Activated CD4-positive, alpha-beta T cell treated with anti-CD3 and anti-CD28 coated beads, Interleukin-2, amount 50 U/mL, for 1 hour (primary cell): Measurements from ENCODE around the gene ZNF444.
"Not testable (repeated sequence)": the region's sequence is repeated elsewhere in the genome, so short reads cannot be mapped to it uniquely, and the experiment has no call there.

Experiments used
- DNase-seq: peaks from one replicate; pipeline ENCODE4 v3.0.0-alpha.2; 2020

The ZNF444 gene

DNA sequence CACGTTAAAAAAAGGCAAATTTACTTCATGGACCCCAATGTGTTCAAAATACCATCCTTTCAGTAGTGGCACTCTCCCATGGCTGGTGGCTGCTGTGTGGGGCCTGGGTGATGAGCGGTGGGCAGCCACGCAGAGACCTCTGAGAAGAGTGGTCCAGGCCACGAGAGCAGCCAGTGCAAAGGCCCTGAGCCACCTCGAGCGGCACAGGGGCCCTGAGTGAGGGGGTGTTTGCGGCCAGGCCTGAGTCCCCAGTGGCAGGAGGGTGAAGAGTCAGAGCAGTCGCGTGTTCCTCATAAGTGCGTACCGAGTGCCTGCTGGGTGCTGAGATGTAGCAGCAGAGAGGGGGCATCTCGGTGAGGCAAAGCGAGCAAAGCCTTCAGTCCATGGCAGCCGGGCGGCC lies 7.0 kb downstream of the ZNF444 start:
- DNase-seq = no peak

DNA sequence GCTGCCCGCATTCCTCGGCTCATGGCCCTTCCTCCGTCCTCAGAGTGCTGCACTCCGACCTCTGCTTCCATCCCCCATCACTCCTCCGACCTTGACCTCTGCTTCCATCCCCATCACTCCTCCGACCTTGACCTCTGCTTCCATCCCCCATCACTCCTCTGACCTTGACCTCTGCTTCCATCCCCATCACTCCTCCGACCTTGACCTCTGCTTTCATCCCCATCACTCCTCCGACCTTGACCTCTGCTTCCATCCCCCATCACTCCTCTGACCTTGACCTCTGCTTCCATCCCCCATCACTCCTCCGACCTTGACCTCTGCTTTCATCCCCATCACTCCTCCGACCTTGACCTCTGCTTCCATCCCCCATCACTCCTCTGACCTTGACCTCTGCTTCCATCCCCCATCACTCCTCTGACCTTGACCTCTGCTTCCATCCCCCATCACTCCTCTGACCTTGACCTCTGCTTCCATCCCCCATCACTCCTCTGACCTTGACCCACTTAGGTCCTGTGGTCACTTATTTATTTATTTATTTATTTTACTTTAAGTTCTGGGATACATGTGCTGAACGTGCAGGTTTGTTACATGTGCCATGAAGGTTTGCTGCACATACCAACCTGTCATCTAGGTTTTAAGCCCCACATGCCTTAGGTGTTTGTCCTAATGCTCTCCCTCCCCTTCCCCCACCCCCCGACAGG lies 8.0 kb downstream of the ZNF444 start:
- not testable (repeated sequence) for DNase-seq

DNA sequence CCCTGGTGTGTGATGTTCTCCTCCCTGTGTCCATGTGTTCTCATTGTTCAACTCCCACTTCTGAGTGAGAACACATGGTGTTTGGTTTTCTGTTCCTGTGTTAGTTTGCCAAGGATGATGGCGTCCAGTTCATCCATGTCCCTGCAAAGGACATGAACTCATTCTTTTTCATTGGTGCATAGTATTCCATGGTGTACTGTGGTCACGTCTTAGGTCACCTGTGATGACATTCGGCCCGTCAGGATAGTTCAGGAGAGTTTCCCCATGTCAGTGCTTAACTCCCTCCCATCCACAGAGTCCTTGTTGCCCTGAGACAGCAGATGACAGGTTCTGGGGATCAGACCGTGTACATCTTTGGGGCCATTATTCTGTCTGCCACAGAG lies 8.6 kb downstream of the ZNF444 start:
- DNase-seq = no peak

DNA sequence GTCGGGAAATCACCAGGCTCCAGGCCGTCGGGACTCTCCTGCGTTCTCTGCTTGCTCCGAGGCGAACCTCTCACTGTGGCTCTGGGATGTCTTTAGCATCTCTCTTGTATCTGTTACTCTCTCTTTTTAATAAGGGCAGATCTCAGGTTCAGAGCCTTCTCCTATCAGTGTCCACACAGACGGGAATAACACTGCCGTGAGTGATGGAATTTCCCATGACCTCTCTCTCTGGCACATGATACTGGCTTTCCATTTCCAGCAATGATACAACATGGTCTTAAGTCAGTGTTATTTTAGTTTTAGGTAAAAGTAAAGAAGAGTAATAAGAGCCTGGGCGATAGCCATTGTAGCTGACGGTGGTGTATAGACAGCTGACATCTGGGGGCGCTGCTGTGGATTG lies 9.3 kb downstream of the ZNF444 start:
- no peak for DNase-seq

DNA sequence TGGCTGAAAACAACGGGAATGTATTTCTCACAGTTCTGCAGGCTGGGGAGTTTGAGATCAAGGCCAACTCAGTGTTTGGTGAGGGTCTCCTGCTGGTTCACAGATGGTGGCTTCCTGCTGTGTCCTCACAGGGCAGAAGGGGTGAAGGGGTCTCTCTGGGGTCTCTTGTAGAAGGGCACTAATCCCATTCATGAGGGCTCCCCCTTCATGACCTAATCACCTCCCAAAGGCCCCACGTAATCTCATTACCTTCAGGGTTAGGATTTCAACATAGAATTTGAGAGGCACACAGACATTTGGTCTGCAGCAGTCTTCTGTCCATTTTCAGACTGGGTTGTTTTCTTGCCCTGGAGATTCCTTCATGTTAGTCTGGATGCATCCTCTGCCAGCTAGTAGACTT lies 11.6 kb downstream of the ZNF444 start:
- no peak for DNase-seq

DNA sequence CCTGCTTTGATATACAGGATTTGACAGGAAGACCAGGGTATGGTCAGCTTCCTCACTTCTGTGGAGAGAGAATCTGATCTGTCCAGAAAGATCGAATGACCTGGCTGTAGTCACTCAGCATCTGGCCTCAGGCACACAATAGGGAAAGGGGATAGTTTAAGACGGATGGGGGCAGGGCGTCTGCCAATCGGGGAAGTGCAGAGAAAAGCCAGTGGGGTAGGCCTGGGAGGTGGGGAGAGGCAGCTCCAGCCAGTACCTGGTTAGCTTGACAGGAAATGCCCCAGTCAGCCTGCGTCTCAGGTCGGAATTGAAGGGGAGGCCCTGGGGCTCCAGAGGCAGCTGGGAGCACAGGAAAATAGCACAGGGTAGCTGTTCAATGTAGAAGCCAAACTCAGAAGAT lies 12.4 kb downstream of the ZNF444 start:
- no peak for DNase-seq

DNA sequence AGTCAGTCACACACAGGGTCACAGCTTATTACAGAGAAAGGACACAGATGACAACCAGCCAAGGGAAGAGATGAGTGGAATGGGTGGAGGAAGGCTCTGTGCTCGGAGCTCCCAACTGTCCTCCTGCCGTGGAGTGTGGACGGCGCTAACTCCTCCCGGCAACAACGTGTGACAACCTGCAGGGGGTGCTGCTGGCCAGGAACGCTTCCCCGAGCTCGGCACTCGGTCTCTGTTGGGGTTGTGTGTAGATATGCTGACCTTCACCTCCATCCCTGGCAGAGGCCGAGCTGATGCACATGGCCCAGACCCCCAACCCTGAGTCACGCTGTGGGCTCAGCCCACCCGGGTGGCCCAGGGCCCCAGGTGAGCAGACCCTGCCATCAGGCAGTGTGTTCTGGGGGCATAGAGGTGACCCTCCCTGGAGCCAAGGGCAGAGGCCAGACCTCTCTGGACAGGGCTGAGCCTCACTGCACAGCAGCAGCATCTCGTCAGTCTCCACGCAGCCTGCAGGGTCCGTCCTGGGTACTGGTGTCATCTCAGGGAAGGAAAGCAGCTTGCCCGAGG lies 14.1 kb downstream of the ZNF444 start:
- peak; percentile 4 for DNase-seq

DNA sequence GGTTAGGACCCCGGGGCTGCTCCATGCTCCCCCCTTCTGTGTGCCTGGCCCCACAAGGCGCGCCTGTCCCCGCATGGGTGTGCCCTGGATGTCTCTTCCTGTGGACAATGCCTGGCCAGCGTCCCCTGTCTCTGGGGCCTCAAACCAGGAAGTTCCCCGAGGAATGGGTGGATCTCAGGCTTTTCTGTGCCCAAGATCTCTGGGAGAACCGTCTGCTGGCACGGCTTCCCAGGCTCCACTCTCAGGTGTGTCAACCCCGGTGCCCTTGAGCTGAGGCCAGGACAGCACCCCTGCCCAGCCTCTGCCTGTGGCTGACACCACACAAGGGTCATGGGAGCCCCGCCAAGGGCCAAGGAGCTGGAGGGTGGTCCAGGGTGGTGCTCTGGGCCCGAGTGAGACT lies 15.7 kb downstream of the ZNF444 start:
- no peak for DNase-seq

DNA sequence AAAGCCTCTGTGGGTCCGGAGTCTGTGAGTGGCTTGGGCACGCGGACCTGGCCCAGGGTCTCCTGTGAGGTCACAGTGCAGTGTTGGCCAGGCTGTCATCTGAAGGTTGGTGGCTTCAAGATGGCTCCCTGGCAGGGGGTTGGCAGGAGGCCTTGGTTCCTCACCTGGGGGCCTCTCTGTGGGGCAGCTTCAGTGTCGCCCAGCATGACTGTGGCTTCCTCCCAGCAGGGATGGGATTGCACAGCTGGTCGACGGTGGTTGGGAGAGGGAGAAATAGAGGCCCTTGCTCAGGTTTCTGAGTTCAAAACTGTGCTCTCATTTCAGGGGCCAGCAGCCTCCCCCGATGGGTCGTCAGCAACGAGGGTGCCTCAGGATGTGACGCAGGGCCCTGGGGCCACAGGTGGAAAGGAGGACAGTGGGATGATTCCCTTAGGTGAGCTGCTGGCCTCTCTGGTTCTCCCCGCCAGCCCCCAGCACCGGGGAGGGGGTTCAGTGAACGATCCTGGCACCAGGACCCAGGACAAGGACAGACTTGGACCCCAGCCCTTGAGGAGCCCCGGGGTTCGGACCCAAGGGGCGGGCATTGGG lies 17.2 kb downstream of the ZNF444 start:
- no peak for DNase-seq

DNA sequence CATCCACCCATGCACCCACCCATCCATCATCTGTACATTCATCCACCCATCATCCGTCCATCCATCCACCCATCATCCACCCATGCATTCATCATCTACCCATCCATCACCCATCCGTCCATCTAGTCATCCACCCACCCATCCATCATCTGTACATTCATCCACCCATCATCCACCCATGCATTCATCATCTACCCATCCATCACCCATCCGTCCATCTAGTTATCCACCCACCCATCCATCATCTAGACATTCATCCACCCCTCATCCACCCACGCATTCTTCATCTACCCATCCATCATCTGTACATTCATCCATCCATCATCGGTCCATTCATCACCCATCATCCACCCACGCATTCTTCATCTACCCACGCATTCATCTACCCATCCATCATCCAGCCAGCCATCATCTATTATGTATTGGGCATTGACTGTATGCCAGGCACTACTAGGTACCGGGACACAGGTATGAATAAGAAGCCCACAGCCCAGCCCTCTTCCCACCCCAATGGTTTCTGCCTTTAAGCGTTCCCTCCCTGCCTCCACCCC lies 18.0 kb downstream of the ZNF444 start:
- no peak for DNase-seq

DNA sequence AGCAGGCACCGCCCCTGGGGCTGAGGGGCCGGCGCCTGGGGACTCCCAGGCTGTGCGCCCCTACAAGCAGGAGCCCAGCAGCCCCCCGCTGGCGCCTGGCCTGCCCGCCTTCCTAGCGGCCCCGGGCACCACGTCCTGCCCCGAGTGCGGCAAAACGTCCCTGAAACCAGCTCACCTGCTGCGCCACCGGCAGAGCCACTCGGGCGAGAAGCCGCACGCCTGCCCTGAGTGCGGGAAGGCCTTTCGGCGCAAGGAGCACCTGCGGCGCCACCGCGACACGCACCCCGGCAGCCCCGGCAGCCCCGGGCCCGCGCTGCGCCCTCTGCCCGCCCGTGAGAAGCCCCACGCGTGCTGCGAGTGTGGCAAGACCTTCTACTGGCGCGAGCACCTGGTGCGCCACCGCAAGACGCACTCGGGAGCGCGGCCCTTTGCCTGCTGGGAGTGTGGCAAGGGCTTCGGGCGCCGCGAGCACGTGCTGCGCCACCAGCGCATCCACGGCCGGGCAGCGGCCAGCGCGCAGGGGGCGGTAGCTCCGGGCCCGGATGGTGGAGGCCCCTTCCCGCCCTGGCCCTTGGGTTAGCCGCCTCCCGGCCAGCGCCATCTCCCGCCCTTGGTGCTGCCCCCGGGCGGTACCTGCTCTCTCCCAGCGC lies 18.7 kb downstream of the ZNF444 start:
- no peak for DNase-seq

DNA sequence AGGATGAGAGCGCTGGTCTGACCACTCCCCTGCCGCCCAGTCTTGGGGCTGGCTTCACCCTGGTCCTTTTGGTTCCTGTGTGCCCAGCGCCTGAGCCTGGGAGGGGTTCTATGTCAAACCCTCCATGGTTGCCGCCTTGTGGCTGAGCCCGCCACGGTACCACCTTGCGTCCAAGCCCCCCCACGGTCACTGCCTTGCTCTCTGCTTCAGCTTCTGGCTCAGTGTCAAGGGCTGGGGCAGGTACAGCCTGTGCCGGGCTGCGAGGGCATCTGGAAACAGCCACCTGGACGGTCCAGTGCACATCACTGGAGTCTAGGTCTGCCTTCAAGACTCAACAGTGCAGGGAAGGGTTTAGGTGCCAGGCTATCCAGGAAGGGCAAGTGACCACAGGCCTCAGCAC lies 20.4 kb downstream of the ZNF444 start:
- DNase-seq = no peak

DNA sequence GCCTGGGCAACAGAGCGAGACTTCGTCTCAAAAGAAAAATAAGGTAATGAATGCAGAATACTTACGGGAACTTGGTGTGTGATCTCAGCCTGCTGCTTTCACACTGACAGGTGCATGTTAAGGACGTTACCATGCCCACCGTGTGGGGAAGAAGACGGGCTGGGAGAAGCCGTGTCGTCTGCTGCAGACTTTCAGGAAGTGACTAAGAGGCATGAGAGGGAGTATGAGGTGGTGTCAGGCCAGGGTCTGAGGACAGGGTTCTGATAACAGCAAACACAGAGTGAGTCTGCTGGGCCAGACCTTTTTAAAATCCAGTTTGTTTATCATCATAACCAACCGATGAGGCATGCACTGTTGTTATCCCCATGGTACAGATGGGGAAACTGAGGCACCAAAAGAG lies 21.2 kb downstream of the ZNF444 start:
- DNase-seq = no peak

DNA sequence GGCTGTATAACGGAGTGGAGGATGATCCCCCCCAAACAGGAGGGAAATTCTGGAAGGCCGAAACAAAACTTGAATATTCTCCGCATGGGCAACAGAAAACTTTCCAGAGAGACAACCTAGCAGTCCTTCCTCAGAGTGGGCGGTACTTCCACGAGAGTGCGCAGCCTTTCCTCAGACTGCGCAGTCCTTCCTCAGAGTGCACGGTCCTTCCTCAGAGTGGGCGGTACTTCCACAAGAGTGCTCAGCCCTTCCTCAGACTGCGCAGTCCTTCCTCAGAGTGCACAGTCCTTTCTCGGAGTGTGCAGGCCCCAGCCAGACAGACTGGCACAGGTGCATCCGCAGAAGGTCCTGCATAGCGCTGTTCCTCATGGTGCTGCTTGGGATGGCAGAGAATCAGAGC lies 22.0 kb downstream of the ZNF444 start:
- no peak for DNase-seq

DNA sequence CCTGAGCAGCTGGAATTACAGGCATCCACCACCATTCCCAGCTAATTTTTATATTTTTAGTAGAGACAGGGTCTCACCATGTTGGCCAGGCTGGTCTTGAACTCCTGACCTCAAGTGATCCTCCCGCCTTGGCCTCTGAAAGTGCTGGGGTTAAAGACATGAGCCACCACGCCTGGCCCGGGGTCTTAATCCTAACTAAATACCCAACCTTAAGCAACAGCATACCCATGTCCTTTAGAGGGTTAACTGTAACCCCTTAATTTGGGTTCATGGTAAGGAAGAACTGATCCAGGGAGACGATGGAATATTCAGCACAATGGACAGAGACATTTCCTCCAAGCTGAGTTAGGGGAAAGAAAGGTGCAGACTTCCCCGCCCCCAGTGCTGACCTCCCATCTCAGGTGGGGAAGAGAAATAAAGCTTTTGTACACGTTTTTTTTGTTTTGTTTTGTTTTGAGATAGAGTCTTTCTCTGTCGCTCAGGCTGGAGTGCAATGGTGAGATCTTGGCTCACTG lies 26.0 kb downstream of the ZNF444 start:
- no peak for DNase-seq

DNA sequence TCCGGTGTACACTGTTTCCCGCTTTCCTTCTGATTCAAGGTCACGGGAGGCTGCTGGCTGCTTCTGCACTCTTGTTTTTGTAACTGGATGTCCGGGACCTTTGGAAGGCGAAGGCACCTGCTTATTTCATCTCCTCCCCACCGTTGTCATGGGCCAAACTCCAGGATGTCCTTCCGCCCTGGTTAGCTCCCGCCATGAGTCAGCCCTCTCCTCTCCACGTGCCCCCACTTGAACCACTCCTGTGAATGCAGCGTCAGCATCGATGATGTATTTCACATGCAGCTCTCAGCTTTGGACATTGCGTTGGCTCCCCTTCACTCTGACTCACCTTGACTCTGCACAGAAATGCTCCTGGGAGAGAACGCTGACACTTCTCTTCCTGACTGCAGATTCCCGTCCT lies 29.2 kb downstream of the ZNF444 start:
- DNase-seq = no peak

DNA sequence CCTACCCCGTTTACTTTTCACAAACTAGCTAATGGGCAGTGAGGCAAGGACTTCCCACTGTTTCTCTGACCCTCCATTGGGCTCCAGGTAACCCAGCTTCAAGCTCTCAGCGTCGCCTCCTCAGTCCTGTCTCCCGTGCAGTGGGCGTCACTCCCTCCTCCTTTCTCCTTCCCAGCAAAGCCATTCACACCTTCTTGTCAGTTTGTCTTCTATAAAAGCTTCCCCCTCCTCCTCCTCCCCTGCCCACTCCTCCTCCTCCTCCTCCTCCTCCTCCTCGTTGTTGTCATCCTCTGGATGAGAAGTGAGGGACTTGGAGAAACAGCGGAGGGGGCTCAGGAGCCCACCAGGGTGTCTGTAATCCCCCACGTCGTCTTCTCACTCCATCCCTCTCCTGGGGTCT lies 33.0 kb downstream of the ZNF444 start:
- no peak for DNase-seq

DNA sequence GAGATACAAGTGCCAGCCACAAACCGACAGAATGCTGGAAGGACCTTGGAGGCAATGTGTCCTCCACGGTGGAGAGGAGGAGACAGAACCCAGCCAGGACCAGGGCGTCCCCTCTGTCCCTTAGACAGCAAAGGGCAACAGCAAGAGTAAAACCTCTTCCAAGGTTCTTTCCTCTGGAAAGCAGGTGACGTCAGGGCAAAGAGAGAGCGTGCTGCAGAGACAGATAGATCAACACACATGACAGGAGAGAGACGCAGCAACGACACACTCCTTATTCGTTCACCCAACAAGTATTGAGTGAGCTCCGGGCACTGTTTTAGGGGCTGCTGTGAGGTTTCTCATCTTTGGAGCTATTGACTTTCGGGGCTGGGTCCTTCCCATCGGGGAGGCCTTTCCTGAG lies 33.5 kb downstream of the ZNF444 start:
- DNase-seq = no peak

DNA sequence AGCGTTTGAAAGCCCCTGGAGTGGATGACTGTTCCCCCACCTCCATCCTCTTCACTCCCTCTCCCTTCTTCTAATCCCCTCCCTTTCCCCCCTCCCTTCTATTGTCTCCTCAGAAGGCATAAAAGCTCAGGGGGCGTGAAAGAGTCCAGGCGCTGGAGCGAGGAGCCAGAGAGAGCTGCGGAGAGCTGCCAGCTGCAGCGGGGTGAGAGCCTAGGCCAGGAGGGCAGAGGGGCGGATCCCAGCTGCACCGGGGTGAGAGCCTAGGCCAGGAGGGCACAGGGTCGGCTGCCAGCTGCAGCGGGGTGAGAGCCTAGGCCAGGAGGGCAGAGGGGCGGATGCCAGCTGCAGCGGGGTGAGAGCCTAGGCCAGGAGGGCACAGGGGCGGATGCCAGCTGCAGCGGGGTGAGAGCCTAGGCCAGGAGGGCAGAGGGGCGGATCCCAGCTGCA lies 34.8 kb downstream of the ZNF444 start, which contains the start of gene GALP:
Gene GALP, plus strand, starts transcription at position 148 of the 447 bp plus-strand sequence. CDS start 1,101 bp downstream, outside the sequence.
- DNase-seq = not testable (repeated sequence)

DNA sequence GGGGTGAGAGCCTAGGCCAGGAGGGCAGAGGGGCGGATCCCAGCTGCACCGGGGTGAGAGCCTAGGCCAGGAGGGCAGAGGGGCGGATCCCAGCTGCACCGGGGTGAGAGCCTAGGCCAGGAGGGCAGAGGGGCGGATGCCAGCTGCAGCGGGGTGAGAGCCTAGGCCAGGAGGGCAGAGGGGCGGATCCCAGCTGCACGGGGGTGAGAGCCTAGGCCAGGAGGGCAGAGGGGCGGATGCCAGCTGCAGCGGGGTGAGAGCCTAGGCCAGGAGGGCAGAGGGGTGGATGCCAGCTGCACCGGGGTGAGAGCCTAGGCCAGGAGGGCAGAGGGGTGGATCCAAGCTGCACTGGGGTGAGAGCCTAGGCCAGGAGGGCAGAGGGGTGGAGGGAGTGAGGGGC lies 35.2 kb downstream of the ZNF444 start:
- DNase-seq = not testable (repeated sequence)

DNA sequence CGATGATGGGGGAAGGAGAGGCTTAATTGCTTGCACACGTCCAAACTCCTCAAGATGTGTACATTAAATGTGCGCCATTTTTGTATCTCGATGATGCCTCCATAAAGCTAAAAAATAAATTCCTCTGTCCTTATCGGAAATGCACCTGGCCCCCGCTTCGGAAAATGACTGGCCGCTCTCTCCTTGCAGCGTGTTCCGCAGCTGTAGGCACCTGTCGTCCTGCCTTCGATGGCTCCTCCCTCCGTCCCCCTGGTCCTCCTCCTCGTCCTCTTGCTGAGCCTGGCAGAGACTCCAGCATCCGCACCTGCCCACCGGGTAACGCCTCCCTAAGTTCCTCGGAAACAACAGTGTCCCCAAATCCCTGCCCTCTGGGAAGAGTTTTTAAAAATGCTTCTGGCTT lies 35.8 kb downstream of the ZNF444 start:
- DNase-seq = no peak

DNA sequence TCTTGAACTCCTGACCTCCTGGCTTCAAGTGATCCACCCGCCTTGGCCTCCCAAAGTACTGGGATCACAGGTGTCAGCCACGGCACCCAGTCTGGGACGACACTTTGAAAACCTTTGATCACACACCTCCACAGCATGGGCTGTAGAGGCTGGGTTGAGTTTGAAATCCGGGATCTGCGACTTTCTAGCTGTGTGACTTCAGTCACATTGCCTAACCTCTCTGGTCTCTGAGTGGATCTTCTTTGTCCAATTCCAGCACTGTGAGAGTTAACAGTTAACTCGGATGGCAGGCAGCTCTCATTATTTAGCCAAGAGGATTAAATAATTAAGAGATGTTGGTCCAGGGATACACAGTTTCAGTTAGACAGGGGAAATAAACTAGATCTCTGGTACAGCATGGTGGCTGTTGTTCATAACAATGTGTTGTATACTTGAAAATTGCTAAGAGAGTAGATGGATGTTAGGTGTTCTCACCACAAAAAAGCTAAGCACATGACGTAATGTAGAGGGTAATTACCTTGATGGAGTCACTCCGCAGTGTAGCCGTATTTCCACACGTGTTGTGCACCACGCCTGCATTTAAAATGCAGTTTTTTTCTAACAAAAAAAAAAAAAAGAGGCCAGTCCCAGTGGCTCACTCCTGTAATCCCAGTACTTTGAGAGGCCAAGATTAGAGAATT lies 36.6 kb downstream of the ZNF444 start:
- DNase-seq = no peak

DNA sequence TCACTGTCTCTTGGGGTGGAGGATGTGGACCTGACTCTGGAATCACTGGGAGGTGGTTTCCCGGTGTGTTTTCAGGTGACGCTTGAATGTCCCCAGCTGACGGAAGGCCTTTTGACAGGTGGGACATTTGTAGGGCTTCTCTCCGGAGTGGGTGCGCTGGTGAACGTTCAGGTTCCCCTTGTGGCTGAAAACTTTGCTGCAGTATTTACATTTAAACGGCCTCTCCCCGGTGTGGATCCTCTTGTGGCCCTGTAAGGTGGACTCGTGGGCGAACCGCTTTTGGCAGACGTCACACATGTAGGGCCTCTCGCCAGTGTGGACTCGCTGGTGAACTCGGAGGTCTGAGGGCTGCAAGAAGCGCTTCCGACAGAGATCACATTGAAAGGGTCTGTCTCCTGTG lies 48.7 kb downstream of the ZNF444 start:
- no peak for DNase-seq
